Activated T-cell treated with anti-CD3 and anti-CD28 coated beads, Interleukin-2, amount 50 U/mL, for 24 hours (primary cell): ENCODE data around the gene BCL11B.

Experiments used
- DNase-seq: peaks from one replicate; pipeline ENCODE4 v3.0.0-alpha.2; 2020
- H3K27ac Mint-ChIP-seq: 2 replicates; pipeline ENCODE4 v1.8.0; 2020; ENCODE audit warnings: mild to moderate bottlenecking, mixed read lengths
- H3K27me3 Mint-ChIP-seq: 2 replicates; pipeline ENCODE4 v1.8.0; 2020; ENCODE audit warnings: mixed read lengths
- H3K36me3 Mint-ChIP-seq: 2 replicates; pipeline ENCODE4 v1.8.0; 2020; ENCODE audit warnings: low read depth, mixed read lengths
- H3K4me1 Mint-ChIP-seq: 2 replicates; pipeline ENCODE4 v1.8.0; 2020; ENCODE audit warnings: low read depth, mixed read lengths
- H3K4me3 Mint-ChIP-seq: 2 replicates; pipeline ENCODE4 v1.8.0; 2020; ENCODE audit warnings: mild to moderate bottlenecking, moderate library complexity, mixed read lengths
- H3K9me3 Mint-ChIP-seq: 2 replicates; pipeline ENCODE4 v1.8.0; 2020; ENCODE audit warnings: mixed read lengths

The BCL11B gene

DNA sequence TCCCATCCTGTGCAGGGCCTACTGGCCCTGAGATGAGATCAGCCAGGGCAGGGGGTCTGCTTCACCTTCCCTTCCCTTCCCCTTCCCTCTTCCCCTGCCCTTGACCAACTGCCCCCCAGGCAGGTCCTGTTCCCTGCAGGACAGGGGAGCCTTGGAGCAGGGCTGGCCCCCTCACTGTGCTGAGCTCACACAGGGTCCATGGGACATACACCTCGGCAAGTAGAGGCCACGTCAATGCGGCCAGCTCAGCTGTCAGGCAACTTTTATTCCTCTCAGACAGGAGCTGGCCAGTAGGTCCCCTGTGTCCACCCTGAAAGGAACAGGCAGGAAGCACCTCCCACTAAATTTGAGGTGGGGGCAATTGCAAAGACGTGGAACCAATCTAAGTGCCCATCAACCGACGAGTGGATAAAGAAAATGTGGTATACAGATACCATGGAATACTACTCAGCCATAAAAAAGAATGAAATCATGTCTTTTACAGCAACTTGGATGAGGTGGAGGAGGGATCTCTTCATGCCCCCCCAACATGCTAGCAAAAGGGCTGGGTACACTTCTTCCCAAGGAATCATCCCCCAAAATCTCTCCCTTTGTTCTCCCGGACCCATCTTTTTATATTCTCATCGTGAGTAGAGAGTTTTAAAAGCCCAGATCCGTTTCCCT is 148.7 kb downstream of the BCL11B start:
- no peaks in the 10 kb centered on the region for H3K9me3 Mint-ChIP-seq
- no peak overlapping the region for H3K27ac Mint-ChIP-seq
- H3K27me3 Mint-ChIP-seq = peaks cover 8% of the 10 kb centered on the region
- no peaks in the 10 kb centered on the region for H3K36me3 Mint-ChIP-seq
- H3K4me1 Mint-ChIP-seq = peaks cover 10% of the 10 kb centered on the region
- H3K4me3 Mint-ChIP-seq = no peak overlapping the region
- peak; percentile 23 for DNase-seq

DNA sequence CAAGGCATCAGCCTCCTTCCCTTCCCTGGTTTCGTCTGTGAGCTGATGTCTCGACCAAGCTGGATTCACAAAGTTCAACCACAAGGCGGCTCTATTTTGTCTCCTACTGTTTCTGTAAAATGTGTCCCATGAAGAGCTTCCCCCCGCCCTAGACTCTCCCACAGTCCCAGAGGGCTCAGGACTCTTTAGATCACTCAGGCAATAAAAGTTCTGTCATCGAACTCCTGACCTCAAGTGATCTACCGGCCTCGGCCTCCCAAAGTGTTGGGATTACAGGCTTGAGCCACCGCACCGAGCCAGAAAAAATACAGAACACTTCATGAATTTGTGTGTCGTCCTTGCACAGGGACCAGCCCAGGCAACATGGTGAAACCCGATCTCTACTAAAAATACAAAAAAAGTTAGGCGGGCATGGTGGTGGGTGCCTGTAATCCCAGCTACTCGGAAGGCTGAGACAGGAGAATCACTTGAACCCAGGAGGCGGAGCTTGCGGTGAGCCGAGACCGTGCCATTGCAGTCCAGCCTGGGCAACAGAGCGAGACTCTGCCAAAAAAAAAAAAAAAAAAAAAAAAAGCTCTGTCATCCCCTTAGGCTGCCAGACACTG is 149.4 kb downstream of the BCL11B start:
- Mint-ChIP-seq H3K27ac (no peak overlapping the region), H3K36me3 (no peaks in the 10 kb centered on the region), H3K4me1 (peaks cover 17% of the 10 kb centered on the region), H3K27me3 (peaks cover 8% of the 10 kb centered on the region), H3K4me3 (no peak overlapping the region), H3K9me3 (no peaks in the 10 kb centered on the region)
- DNase-seq = peak; percentile 14

DNA sequence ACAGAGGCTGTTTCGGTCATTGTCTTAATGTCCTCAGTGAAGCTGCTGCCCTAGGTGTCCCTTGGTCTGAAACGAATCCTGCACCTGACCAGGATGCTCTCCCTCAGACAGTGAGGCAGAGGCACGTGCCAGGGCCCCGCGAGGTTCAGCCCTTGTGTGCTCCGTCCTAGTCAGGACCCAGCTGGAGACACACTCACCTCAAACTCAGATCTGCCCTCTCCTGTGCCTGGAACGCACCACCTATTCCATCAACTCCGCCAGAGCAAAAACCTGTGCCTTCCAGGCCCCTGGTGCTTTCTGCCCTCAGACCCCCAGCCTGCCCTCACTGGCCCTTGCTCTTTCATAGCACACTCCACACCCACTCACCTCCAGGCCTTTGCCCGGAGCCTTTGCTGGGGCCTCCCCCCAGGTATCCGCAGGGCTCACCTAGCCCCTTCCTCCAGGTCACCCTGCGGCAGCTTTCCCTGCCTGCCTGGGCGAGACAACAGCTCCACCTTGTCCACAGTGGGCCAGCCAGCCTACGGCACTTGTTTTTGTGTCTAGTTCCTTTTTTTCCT is 150.6 kb downstream of the BCL11B start:
- Mint-ChIP-seq H3K36me3 (no peaks in the 10 kb centered on the region), H3K9me3 (no peaks in the 10 kb centered on the region), H3K4me1 (peaks cover 19% of the 10 kb centered on the region), H3K27ac (no peak overlapping the region), H3K4me3 (no peak overlapping the region), H3K27me3 (peaks cover 8% of the 10 kb centered on the region)
- DNase-seq = peak; percentile 9

DNA sequence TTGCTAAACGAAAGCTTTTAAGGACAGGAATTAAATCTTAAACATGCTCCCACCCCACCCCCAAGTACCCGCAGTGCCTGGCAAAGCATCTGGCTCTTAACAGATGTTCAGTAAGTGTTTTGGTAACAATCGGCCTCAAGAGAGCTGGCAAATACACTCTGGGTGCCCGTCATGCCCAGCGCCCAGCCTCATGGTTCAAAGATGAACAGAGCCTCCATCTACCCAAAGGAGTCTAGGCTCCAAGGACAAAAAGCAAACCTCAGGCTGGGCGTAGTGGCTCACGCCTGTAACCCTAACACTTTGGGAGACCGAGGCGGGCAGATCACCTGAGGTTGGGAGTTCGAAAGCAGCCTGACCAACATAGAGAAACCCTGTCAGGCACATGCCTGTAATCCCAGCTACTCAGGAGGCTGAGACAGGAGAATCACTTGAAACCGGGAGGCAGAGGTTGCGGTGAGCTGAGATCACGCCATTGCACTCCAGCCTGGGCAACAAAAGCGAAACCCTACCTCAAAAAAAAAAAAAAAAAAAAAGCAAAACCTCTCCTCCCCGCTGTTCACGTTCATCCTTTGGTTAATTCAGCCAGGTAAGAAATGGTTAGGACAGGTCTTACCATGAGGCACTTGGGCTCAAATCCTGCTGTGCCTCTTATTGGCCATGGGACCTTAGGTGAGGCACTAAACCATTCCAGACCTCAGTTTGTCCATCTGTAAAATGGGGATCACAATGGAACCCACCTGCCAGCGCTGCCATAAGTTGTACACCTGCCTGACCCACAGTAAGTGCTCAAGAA is 151.3 kb downstream of the BCL11B start:
- no peak overlapping the region for H3K27ac Mint-ChIP-seq
- H3K27me3 Mint-ChIP-seq = peaks cover 8% of the 10 kb centered on the region
- no peaks in the 10 kb centered on the region for H3K9me3 Mint-ChIP-seq
- H3K4me1 Mint-ChIP-seq = peaks cover 18% of the 10 kb centered on the region
- no peak overlapping the region for H3K4me3 Mint-ChIP-seq
- no peaks in the 10 kb centered on the region for H3K36me3 Mint-ChIP-seq
- DNase-seq = peak; percentile 22

DNA sequence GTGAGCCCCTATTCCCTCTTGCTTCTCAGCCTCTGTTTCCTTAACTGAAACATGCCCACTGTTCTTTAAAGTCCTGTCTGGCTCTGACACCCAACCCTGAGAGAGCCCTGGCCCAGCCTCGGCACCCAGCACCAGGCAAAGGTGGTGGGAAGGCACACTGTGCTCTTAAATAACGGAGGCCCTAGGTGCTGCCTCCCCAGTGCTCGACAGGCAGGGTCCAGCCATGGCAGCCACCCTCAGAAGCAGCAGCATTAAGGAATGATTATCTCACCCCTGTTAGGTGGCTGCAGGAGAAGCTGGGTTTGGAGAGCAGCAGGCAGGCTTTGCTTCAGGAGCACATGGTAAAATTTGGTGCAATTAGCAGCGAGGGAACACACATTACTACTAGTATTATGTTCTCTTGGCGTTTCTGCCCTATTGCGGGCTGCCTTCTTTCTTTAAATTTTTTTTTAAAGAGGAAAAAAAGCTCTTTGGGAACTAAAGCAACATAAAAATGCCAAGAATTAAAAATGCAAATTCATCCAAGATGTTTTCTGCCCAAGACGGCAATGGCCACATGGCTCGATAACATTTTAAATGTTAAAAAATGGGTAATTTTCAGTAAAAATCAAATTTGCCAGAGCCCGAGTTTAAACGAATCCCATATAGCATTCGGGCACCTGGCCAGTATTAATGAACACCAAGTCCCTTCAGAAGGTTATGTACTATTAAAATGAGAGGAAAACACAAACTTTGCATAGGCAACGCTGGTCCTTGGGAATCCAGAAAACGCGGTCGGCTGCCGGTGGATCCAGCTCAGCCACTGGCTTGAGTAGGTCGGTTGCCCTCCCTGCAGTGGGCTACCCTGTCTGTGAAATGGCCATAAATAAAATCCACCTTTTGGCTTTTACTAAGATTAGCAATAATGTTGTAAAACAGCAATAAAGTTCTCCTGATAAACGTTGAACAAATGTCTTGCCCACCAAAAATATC is 152.2 kb downstream of the BCL11B start:
- Mint-ChIP-seq H3K4me1 (peaks cover 15% of the 10 kb centered on the region), H3K27me3 (peaks cover 8% of the 10 kb centered on the region), H3K36me3 (no peaks in the 10 kb centered on the region), H3K4me3 (no peak overlapping the region), H3K27ac (no peak overlapping the region), H3K9me3 (peaks cover 5% of the 10 kb centered on the region)
- DNase-seq = no peak
